GM15510 (cell line): Measurements from ENCODE around the gene PCDHGC3.

Source experiments
- POLR2A ChIP-seq: IDR thresholded peaks from 3 replicates; pipeline ENCODE4 v1.6.1; 2011; ENCODE audit warnings: borderline replicate concordance; ENCODE audit not compliant: insufficient read length; ENCODE audit errors: extremely low read depth

The PCDHGC3 gene

DNA sequence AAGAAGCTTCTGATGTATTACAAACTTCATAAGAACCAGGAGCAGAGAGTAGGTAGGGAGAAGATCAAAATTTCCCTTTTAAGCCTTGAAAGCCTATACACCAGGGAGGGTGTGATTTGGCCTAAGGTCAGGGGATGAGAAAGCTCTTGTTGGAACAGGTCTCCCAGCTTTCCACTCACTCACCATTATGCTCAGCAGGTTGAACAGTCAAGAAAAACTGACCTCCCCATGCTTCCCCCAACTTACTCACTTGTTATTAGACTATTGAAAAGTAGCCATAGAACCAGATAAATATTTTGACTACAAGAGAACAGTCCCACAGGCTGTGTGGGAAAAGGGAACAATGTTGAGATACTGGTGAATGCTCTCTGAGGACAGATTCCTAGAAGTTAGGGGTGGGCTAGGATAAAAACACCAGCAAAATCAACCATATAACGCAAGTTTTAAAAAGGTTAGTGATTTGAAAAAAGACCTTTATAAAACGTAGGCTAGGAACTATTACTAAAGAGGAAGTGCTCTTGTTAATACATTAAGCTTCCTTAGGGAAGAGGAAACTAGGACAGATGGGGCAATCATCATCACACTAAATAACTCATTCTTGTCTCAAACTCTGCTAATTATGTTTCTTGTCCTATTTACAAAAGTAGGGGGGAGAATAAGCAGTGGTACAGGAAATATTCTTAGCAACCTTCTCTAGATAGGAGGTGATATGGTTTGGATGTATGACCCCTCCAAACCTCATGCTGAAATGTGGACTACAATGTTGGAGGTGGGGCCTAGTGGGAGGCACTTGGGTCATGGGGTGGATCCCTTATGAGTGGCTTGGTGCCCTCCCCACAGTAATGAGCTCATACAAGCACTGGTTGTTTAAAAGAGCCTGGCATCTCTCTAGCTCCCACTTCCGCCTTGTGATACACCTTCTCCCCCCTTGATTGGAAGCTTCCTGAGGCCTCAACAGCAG is 44.1 kb downstream of the PCDHGC3 start:
- no peak for TF ChIP-seq POLR2A

- no peak for TF ChIP-seq POLR2A
Observed at GRCh38 chr5:141521244-141521781, 45.5 kb downstream of the PCDHGC3 start.

DNA sequence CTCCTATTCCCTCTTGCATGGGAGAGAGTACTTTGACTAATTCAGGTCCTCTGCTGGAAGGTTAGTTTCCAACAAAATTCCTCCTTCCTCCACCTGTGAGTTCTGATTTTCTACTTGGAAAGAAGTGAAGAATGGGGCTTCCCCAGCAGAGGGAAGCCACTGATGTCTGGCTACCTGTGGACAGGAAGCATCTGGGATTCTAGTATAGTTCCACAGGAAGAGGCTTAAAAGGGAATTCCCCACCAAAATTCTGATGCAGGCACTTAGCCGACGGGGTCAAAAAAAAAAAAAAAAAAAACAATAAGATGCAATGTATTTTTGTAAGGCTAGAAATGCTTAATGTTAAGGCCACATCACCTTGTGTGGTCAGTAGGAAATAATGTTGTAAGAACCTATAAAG is 46.5 kb downstream of the PCDHGC3 start:
- no peak for TF ChIP-seq POLR2A

- TF ChIP-seq POLR2A: no peak
Observed at GRCh38 chr5:141523991-141524390, 48.2 kb downstream of the PCDHGC3 start.

DNA sequence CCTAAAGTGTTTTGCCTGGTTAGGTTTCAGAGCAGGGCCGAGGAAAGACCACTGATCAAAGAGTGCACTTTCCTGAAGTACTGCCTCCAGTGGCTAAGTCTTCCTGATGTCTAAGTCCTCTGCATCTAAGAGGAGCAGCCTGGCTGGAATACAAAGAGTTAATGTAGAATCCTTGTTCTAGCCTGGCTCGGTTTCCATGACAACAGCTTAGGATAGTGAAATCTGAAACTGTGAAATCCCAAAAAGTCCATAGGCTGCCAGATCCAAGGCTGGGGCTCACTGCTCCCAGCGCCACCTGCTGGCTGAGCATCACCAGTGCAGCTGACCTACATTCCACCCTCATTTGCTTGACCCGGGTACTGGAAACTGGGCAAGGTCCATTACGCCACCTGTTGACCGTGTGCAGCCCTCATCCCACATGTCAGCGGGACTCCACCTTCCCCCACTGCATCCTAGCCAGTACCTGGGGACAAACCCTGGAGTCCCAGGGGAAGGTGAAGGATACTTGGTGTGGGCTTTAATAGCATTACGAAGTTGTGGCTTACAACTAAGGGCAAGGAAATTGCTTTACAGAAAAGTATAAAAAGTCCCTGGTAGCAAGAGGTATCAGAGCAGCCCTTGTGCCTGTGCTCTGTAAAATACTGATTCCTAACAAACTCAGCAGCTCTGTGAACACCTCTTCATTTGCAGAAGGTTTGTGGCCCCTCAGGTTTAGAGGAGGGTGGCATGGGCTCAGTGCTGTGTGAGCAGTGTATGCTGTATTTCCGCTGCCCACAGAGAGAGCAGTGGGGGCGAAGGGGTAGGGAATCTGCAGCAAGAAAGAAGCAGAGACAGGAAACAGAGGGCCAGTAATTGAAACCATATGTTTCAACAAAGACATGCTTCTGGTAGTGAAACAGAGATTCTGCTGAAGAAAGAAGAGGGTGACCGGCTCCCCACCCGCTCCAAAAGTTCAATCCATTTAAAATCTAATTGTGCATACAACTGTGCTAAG is 49.1 kb downstream of the PCDHGC3 start:
- TF ChIP-seq POLR2A: no peak

DNA sequence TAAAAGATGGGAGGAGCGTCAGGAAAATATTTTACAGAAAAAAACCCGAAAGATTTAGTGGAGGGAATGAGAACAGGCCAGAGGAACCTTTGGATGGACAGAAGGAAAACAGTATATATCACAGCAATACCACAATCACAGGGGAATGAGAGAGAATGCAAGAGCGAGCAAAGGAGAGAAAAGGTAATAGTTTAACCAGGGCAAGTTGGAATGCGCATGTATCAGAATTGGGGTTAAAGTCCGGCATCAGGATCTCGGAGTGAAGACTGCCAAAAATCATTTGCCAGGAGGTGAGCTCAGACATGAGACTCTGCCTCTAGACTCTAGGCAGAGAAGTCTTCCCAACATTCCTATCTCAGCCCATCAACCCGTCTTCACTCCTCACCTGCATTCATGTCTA is 49.9 kb downstream of the PCDHGC3 start:
- TF ChIP-seq POLR2A: no peak

DNA sequence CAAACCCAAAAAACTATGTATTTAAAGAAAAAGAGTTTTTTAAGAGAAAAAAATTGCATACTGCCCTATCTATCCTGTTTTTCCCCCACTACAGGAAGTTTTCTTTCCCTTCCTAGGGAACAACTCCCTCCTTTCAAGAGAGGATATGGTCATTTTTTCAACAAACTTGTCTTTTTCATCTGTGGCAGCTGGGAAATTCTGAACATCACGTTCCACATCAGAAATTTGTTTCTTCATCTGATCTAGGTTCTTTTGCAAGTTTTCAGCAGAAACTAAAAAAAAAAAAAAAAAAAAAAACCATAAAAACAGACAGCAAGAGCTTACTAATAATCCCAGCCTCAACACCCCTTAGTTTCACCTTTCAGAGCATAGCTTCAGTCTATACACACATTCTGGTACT is 51.7 kb downstream of the PCDHGC3 start:
- TF ChIP-seq POLR2A: no peak
